ENCODE measurements around the gene IFNG.
"Not testable (repeated sequence)": the region's sequence is repeated elsewhere in the genome, so short reads cannot be mapped to it uniquely, and the experiment has no call there.

The IFNG gene

GRCh38 chr12:68178184-68178583 is 18.6 kb upstream of the IFNG start:
- Mint-ChIP-seq H3K27me3 (no peaks in the 10 kb centered on the region), H3K9me3 (peaks cover 10% of the 10 kb centered on the region), H3K4me1 (peaks cover 81% of the 10 kb centered on the region), H3K36me3 (peaks cover 11% of the 10 kb centered on the region), H3K27ac (no peak overlapping the region), H3K4me3 (no peak overlapping the region)
- CTCF ChIA-PET, result interaction anchor here (0.6 kb wide), 1 partner anchor 51 kb away, joined by 4 read pairs; no protein-coding TSS in a partner anchor
- DNase-seq, result no peak

GRCh38 chr12:68177562-68177961 is 18.0 kb upstream of the IFNG start:
- H3K27ac Mint-ChIP-seq, result peak overlapping the region; percentile 50
- peaks cover 11% of the 10 kb centered on the region for H3K36me3 Mint-ChIP-seq
- H3K4me3 Mint-ChIP-seq, result peak overlapping the region; percentile 29
- H3K27me3 Mint-ChIP-seq, result no peaks in the 10 kb centered on the region
- H3K4me1 Mint-ChIP-seq, result peaks cover 81% of the 10 kb centered on the region
- H3K9me3 Mint-ChIP-seq, result peaks cover 10% of the 10 kb centered on the region
- DNase-seq, result no peak
- CTCF ChIA-PET, result interaction anchor here (0.9 kb wide), 1 partner anchor 137 kb away, joined by 3 read pairs; no protein-coding TSS in a partner anchor

- Mint-ChIP-seq H3K36me3 (peaks cover 11% of the 10 kb centered on the region), H3K4me1 (peaks cover 70% of the 10 kb centered on the region), H3K27ac (peak overlapping the region; percentile 91), H3K9me3 (peaks cover 10% of the 10 kb centered on the region), H3K4me3 (peak overlapping the region; percentile 58), H3K27me3 (no peaks in the 10 kb centered on the region)
- CTCF ChIA-PET, result interaction anchor here (1.1 to 1.7 kb wide), 4 partner anchors 11 to 134 kb away, joined by 4 to 8 read pairs (median 5); no protein-coding TSS in a partner anchor
- DNase-seq, result no peak
Observed at GRCh38 chr12:68176257-68176656, 16.7 kb upstream of the IFNG start.

- CTCF ChIA-PET, result interaction anchor here (1.1 to 1.7 kb wide), 3 partner anchors 10 to 133 kb away, joined by 4 to 6 read pairs (median 4); no protein-coding TSS in a partner anchor
- peak; percentile 74 for DNase-seq
- Mint-ChIP-seq H3K27ac (peak overlapping the region; percentile 91), H3K27me3 (no peaks in the 10 kb centered on the region), H3K4me3 (peak overlapping the region; percentile 58), H3K36me3 (peaks cover 8% of the 10 kb centered on the region), H3K9me3 (peaks cover 8% of the 10 kb centered on the region), H3K4me1 (peaks cover 63% of the 10 kb centered on the region)
Observed at GRCh38 chr12:68175557-68176061, 16.1 kb upstream of the IFNG start.

- H3K9me3 Mint-ChIP-seq, CTCF ChIA-PET, H3K27me3 Mint-ChIP-seq, DNase-seq, H3K36me3 Mint-ChIP-seq: not testable (repeated sequence)
- Mint-ChIP-seq H3K4me1 (peaks cover 57% of the 10 kb centered on the region), H3K27ac (peak overlapping the region; percentile 91), H3K4me3 (peak overlapping the region; percentile 58)
Observed at GRCh38 chr12:68174761-68175160, 15.2 kb upstream of the IFNG start.

- DNase-seq, result no peak
- Mint-ChIP-seq H3K27ac (no peak overlapping the region), H3K9me3 (peaks cover 6% of the 10 kb centered on the region), H3K4me1 (peaks cover 50% of the 10 kb centered on the region), H3K27me3 (no peaks in the 10 kb centered on the region), H3K4me3 (no peak overlapping the region), H3K36me3 (peaks cover 5% of the 10 kb centered on the region)
- CTCF ChIA-PET, result interaction anchor here (0.6 kb wide), 1 partner anchor 134 kb away, joined by 5 read pairs; no protein-coding TSS in a partner anchor
Observed at GRCh38 chr12:68173792-68174191, 14.3 kb upstream of the IFNG start.

- peaks cover 5% of the 10 kb centered on the region for H3K9me3 Mint-ChIP-seq
- H3K27ac Mint-ChIP-seq, result no peak overlapping the region
- DNase-seq, result no peak
- CTCF ChIA-PET, result interaction anchor here (0.8 to 1.4 kb wide), 2 partner anchors 13 to 130 kb away, joined by 5 to 6 read pairs; no protein-coding TSS in a partner anchor
- H3K4me3 Mint-ChIP-seq, result no peak overlapping the region
- no peaks in the 10 kb centered on the region for H3K27me3 Mint-ChIP-seq
- H3K4me1 Mint-ChIP-seq, result peaks cover 19% of the 10 kb centered on the region
- no peaks in the 10 kb centered on the region for H3K36me3 Mint-ChIP-seq
Observed at GRCh38 chr12:68170726-68171125, 11.2 kb upstream of the IFNG start.

GRCh38 chr12:68169213-68169889 is 9.8 kb upstream of the IFNG start:
- H3K27ac Mint-ChIP-seq, result no peak overlapping the region
- no peaks in the 10 kb centered on the region for H3K27me3 Mint-ChIP-seq
- H3K36me3 Mint-ChIP-seq, result no peaks in the 10 kb centered on the region
- DNase-seq, result no peak
- H3K9me3 Mint-ChIP-seq, result peaks cover under 1% of the 10 kb centered on the region
- peaks cover 6% of the 10 kb centered on the region for H3K4me1 Mint-ChIP-seq
- CTCF ChIA-PET, result interaction anchor here (0.6 to 1.2 kb wide), 2 partner anchors 11 to 54 kb away, joined by 3 to 7 read pairs; no protein-coding TSS in a partner anchor
- no peak overlapping the region for H3K4me3 Mint-ChIP-seq

- Mint-ChIP-seq H3K9me3 (no peaks in the 10 kb centered on the region), H3K27me3 (no peaks in the 10 kb centered on the region), H3K36me3 (no peaks in the 10 kb centered on the region), H3K4me3 (no peak overlapping the region), H3K27ac (no peak overlapping the region), H3K4me1 (peaks cover 12% of the 10 kb centered on the region)
- no peak for DNase-seq
- CTCF ChIA-PET, result interaction anchor here (1.2 to 1.3 kb wide), 2 partner anchors 10 to 126 kb away, joined by 3 read pairs; no protein-coding TSS in a partner anchor
Observed at GRCh38 chr12:68166317-68166831, 6.8 kb upstream of the IFNG start.

GRCh38 chr12:68163560-68164081 is 4.1 kb upstream of the IFNG start:
- Mint-ChIP-seq H3K4me3 (no peak overlapping the region), H3K36me3 (no peaks in the 10 kb centered on the region)
- no peak for DNase-seq

GRCh38 chr12:68162374-68162773 is 2.8 kb upstream of the IFNG start:
- Mint-ChIP-seq H3K9me3 (no peaks in the 10 kb centered on the region), H3K4me3 (no peak overlapping the region), H3K27ac (no peak overlapping the region), H3K4me1 (peaks cover 21% of the 10 kb centered on the region), H3K36me3 (no peaks in the 10 kb centered on the region), H3K27me3 (no peaks in the 10 kb centered on the region)
- CTCF ChIA-PET, result interaction anchor here (0.9 to 1.8 kb wide), 3 partner anchors 10 to 122 kb away, joined by 3 to 4 read pairs (median 3); no protein-coding TSS in a partner anchor
- no peak for DNase-seq

More at GRCh38 chr12:68163560-68164081, 4.1 kb upstream of the IFNG start:
- no peaks in the 10 kb centered on the region for H3K9me3 Mint-ChIP-seq
- H3K27me3 Mint-ChIP-seq, result no peaks in the 10 kb centered on the region
- CTCF ChIA-PET, result no interaction called here
- H3K4me1 Mint-ChIP-seq, result peaks cover 18% of the 10 kb centered on the region
- no peak overlapping the region for H3K27ac Mint-ChIP-seq

GRCh38 chr12:68158432-68158831 is 1.1 kb downstream of the IFNG start:
- H3K4me1 Mint-ChIP-seq, result peaks cover 25% of the 10 kb centered on the region
- H3K36me3 Mint-ChIP-seq, result no peaks in the 10 kb centered on the region

GRCh38 chr12:68157380-68157779 is 2.2 kb downstream of the IFNG start:
- peaks cover 17% of the 10 kb centered on the region for H3K4me1 Mint-ChIP-seq
- H3K27ac Mint-ChIP-seq, result no peak overlapping the region
- H3K9me3 Mint-ChIP-seq, result no peaks in the 10 kb centered on the region
- DNase-seq, result no peak
- CTCF ChIA-PET, result interaction anchor here (0.7 to 7.1 kb wide), 21 partner anchors 11 to 801 kb away, joined by 3 to 157 read pairs (median 5); no protein-coding TSS in a partner anchor
- H3K4me3 Mint-ChIP-seq, result no peak overlapping the region
- no peaks in the 10 kb centered on the region for H3K27me3 Mint-ChIP-seq
- no peaks in the 10 kb centered on the region for H3K36me3 Mint-ChIP-seq

More at GRCh38 chr12:68158432-68158831, 1.1 kb downstream of the IFNG start:
- CTCF ChIA-PET, result interaction anchor here (0.6 to 7.1 kb wide), 31 partner anchors 11 to 827 kb away, joined by 3 to 157 read pairs (median 5); no protein-coding TSS in a partner anchor
- no peaks in the 10 kb centered on the region for H3K27me3 Mint-ChIP-seq
- no peak overlapping the region for H3K27ac Mint-ChIP-seq
- DNase-seq, result no peak
- H3K9me3 Mint-ChIP-seq, result no peaks in the 10 kb centered on the region
- no peak overlapping the region for H3K4me3 Mint-ChIP-seq

- Mint-ChIP-seq H3K4me1 (peaks cover 17% of the 10 kb centered on the region), H3K36me3 (no peaks in the 10 kb centered on the region), H3K4me3 (no peak overlapping the region), H3K27ac (no peak overlapping the region), H3K27me3 (no peaks in the 10 kb centered on the region), H3K9me3 (no peaks in the 10 kb centered on the region)
- CTCF ChIA-PET, result interaction anchor here (0.7 to 7.1 kb wide), 13 partner anchors 10 to 118 kb away, joined by 3 to 157 read pairs (median 5); no protein-coding TSS in a partner anchor
- no peak for DNase-seq
Observed at GRCh38 chr12:68156636-68157035, 2.9 kb downstream of the IFNG start.
